Neuronal stem cell (in vitro differentiated cells): ENCODE data around the gene DDIT4L.

Source experiments
- DNase-seq: peaks from one replicate; pipeline ENCODE4 v3.0.0-alpha.2; 2013; ENCODE audit warnings: low spot score
- H2AFZ ChIP-seq: one replicate; pipeline ENCODE4 v1.6.1; 2013; ENCODE audit warnings: mild to moderate bottlenecking, low read length, inconsistent platforms
- H2AK5ac ChIP-seq: 2 replicates; pipeline ENCODE4 v1.6.1; 2013; ENCODE audit warnings: low read depth, mild to moderate bottlenecking, inconsistent platforms, low read length, moderate library complexity, mixed read lengths
- H2BK120ac ChIP-seq: 2 replicates; pipeline ENCODE4 v1.6.1; 2013; ENCODE audit warnings: low read depth, mild to moderate bottlenecking, inconsistent platforms, low read length, moderate library complexity, mixed read lengths
- H2BK12ac ChIP-seq: one replicate; pipeline ENCODE4 v1.6.1; 2013; ENCODE audit warnings: low read length, inconsistent platforms
- H2BK15ac ChIP-seq: 2 replicates; pipeline ENCODE4 v1.6.1; 2013; ENCODE audit warnings: mild to moderate bottlenecking, low read length, inconsistent platforms, mixed read lengths
- H2BK5ac ChIP-seq: one replicate; pipeline ENCODE4 v1.6.1; 2013; ENCODE audit warnings: inconsistent platforms, mild to moderate bottlenecking, low read length, moderate library complexity
- H3K14ac ChIP-seq: one replicate; pipeline ENCODE4 v1.6.1; 2013; ENCODE audit warnings: low read length, inconsistent platforms
- H3K18ac ChIP-seq: 2 replicates; pipeline ENCODE4 v1.6.1; 2013; ENCODE audit warnings: low read length, inconsistent platforms
- H3K23ac ChIP-seq: 2 replicates; pipeline ENCODE4 v1.6.1; 2013; ENCODE audit warnings: low read depth, mild to moderate bottlenecking, mixed read lengths, low read length, inconsistent platforms; ENCODE audit not compliant: poor library complexity
- H3K27ac ChIP-seq: replicated peaks from 3 replicates; pipeline ENCODE4 v1.5.1; 2013; ENCODE audit warnings: low read length, inconsistent platforms
- H3K27me3 ChIP-seq, 3 experiments: 2 replicates each; pipeline ENCODE4 v1.6.1; 2013; ENCODE audit warnings: low read length in 3 of 3, mild to moderate bottlenecking in 2 of 3, inconsistent platforms in 1 of 3, low read depth in 1 of 3, mixed read lengths in 1 of 3, moderate library complexity in 1 of 3; ENCODE audit not compliant: control insufficient read depth in 3 of 3, insufficient read depth in 3 of 3
- H3K36me3 ChIP-seq, 2 donors: replicated peaks in 1 of 2; 2 replicates each; pipeline ENCODE4 v1.6.1; 2013; ENCODE audit warnings: low read length in 2 of 2; ENCODE audit not compliant: control insufficient read depth in 2 of 2, insufficient read depth in 2 of 2
- H3K4ac ChIP-seq: 2 replicates; pipeline ENCODE4 v1.6.1; 2013; ENCODE audit warnings: inconsistent platforms, mild to moderate bottlenecking, low read length, moderate library complexity
- H3K4me1 ChIP-seq, 2 donors: 1 replicate in 1 of 2; 2 replicates in 1 of 2; pipeline ENCODE4 v1.6.1; 2013; ENCODE audit warnings: low read length in 2 of 2, low read depth in 1 of 2; ENCODE audit not compliant: control insufficient read depth in 2 of 2, insufficient read depth in 1 of 2
- H3K4me2 ChIP-seq: one replicate; pipeline ENCODE4 v1.6.1; 2013; ENCODE audit warnings: mild to moderate bottlenecking, low read length, inconsistent platforms; ENCODE audit not compliant: insufficient read depth, poor library complexity, severe bottlenecking
- H3K4me3 ChIP-seq, 2 donors: 2 replicates each; pipeline ENCODE4 v1.5.1; 2013; ENCODE audit warnings: low read length in 2 of 2, mild to moderate bottlenecking in 2 of 2, inconsistent platforms in 1 of 2, moderate library complexity in 1 of 2
- H3K79me1 ChIP-seq: one replicate; pipeline ENCODE4 v1.6.1; 2013; ENCODE audit warnings: low read depth, mild to moderate bottlenecking, inconsistent platforms, low read length, moderate library complexity
- H3K9ac ChIP-seq: one replicate; pipeline ENCODE4 v1.6.1; 2013; ENCODE audit warnings: mild to moderate bottlenecking, low read depth, low read length, inconsistent platforms; ENCODE audit not compliant: poor library complexity
- H3K9me3 ChIP-seq, 2 donors: replicated peaks in 1 of 2; 2 replicates each; pipeline versions ENCODE3 to v1.6.1; 2013; ENCODE audit warnings: low read length in 2 of 2, mild to moderate bottlenecking in 2 of 2, inconsistent platforms in 1 of 2, low read depth in 1 of 2, mixed read lengths in 1 of 2, moderate library complexity in 1 of 2; ENCODE audit not compliant: control insufficient read depth in 2 of 2, insufficient read depth in 1 of 2
- H4K8ac ChIP-seq: one replicate; pipeline ENCODE4 v1.6.1; 2013; ENCODE audit warnings: low read depth, mild to moderate bottlenecking, inconsistent platforms, low read length, moderate library complexity
- H4K91ac ChIP-seq: one replicate; pipeline ENCODE4 v1.6.1; 2013; ENCODE audit warnings: low read length, low read depth, mild to moderate bottlenecking, inconsistent platforms; ENCODE audit not compliant: poor library complexity
- WGBS, 2 donors: extraction: QIAGEN DNeasy Blood & Tissue Kit; methylation state at CpG; one replicate each; pipeline ENCODE4 v1.1.7; 2013; ENCODE audit warnings: missing lambda C conversion rate in 2 of 2, mixed read lengths in 1 of 2; ENCODE audit not compliant: insufficient read length in 2 of 2, insufficient replicate concordance in 1 of 2; ENCODE audit errors: extremely low coverage in 2 of 2; 5-methylcytosine and 5-hydroxymethylcytosine counted together

DDIT4L gene

GRCh38 chr4:100184787-100185186 lies 5.5 kb downstream of the DDIT4L start:
- Histone ChIP-seq H3K4me3 (no peak overlapping the region), H3K4ac (no peak overlapping the region), H3K4me1 (peaks cover 0 to 4% of the 10 kb centered on the region in 2 donors), H3K18ac (no peak overlapping the region), H3K9me3 (no peaks in the 10 kb centered on the region), H3K27ac (no peak overlapping the region), H2BK15ac (no peak overlapping the region), H4K91ac (no peak overlapping the region), H2AK5ac (no peak overlapping the region), H3K14ac (no peak overlapping the region), H3K23ac (no peak overlapping the region), H2AFZ (no peak overlapping the region), H3K79me1 (no peaks in the 10 kb centered on the region), H2BK120ac (no peak overlapping the region), H3K4me2 (no peak overlapping the region), H3K9ac (no peak overlapping the region), H4K8ac (no peak overlapping the region), H3K27me3 (peaks cover 0 to 38% (median 0%) of the 10 kb centered on the region in 3 experiments), H2BK5ac (no peak overlapping the region), H2BK12ac (no peak overlapping the region), H3K36me3 (peaks cover 0 to 2% of the 10 kb centered on the region in 2 donors)
- DNase-seq = no peak
- no CpG with 5 or more reads among the region's 2 CpGs for WGBS, 2 donors

- Histone ChIP-seq H2BK5ac (no peak overlapping the region), H3K14ac (no peak overlapping the region), H3K79me1 (no peaks in the 10 kb centered on the region), H3K4me2 (no peak overlapping the region), H2BK12ac (no peak overlapping the region), H4K8ac (no peak overlapping the region), H2AK5ac (no peak overlapping the region), H3K27ac (no peak overlapping the region), H3K36me3 (no peaks in the 10 kb centered on the region), H4K91ac (no peak overlapping the region), H2BK15ac (no peak overlapping the region), H3K9me3 (no peaks in the 10 kb centered on the region), H3K4me3 (no peak overlapping the region), H3K9ac (no peak overlapping the region), H3K27me3 (peaks cover 0 to 3% (median 0%) of the 10 kb centered on the region in 3 experiments), H2BK120ac (no peak overlapping the region), H3K4me1 (no peaks in the 10 kb centered on the region), H2AFZ (no peak overlapping the region), H3K4ac (no peak overlapping the region), H3K23ac (no peak overlapping the region), H3K18ac (no peak overlapping the region)
- WGBS, 2 donors = no CpG with 5 or more reads among the region's 1 CpG
- no peak for DNase-seq
These were observed 12.4 kb downstream of the DDIT4L start for GRCh38 chr4:100177855-100178254.

GRCh38 chr4:100177126-100177525 lies 13.1 kb downstream of the DDIT4L start:
- Histone ChIP-seq H2BK5ac (no peak overlapping the region), H3K79me1 (no peaks in the 10 kb centered on the region), H3K27me3 (peaks cover 0 to 3% (median 0%) of the 10 kb centered on the region in 3 experiments), H3K23ac (no peak overlapping the region), H3K9me3 (no peaks in the 10 kb centered on the region), H3K4ac (no peak overlapping the region), H3K4me1 (no peaks in the 10 kb centered on the region), H3K27ac (no peak overlapping the region), H3K18ac (no peak overlapping the region), H3K4me3 (no peak overlapping the region), H2AK5ac (no peak overlapping the region), H4K8ac (no peak overlapping the region), H2BK15ac (no peak overlapping the region), H3K36me3 (no peaks in the 10 kb centered on the region), H3K4me2 (no peak overlapping the region), H3K14ac (no peak overlapping the region), H2BK12ac (no peak overlapping the region), H2AFZ (no peak overlapping the region), H2BK120ac (no peak overlapping the region), H4K91ac (no peak overlapping the region), H3K9ac (no peak overlapping the region)
- no peak for DNase-seq

DNA sequence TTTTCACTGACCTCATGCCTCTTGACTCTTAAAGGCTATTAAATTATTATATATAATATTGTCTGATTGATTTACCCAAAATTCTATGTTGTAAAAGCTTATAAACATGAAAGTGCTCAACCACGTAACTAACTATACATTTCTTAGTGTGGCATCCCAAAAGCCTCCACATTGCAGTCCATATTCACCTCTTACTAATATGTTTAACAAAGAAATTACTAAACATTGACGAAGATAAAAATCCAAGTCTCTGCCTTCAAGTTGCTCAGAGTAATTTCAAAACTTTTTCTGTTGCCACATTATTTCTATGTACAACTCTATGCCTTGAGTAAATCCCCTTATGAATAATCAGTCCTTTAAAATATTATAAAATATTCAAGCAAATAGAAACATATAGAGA lies 14.4 kb downstream of the DDIT4L start:
- DNase-seq = no peak
- no peak overlapping the region for H4K8ac ChIP-seq
- no peak overlapping the region for H2AK5ac ChIP-seq
- no peak overlapping the region for H4K91ac ChIP-seq
- H3K79me1 ChIP-seq = no peaks in the 10 kb centered on the region
- H3K23ac ChIP-seq = no peak overlapping the region
- H2BK12ac ChIP-seq = no peak overlapping the region
- no peaks in the 10 kb centered on the region for H3K4me1 ChIP-seq
- H3K9ac ChIP-seq = no peak overlapping the region
- H3K27me3 ChIP-seq = no peaks in the 10 kb centered on the region
- H2BK120ac ChIP-seq = no peak overlapping the region
- H3K14ac ChIP-seq = no peak overlapping the region
- no CpG with 5 or more reads among the region's 2 CpGs for WGBS, 2 donors
- H3K27ac ChIP-seq = no peak overlapping the region
- no peak overlapping the region for H3K4ac ChIP-seq
- no peak overlapping the region for H3K18ac ChIP-seq
- H3K9me3 ChIP-seq = no peaks in the 10 kb centered on the region
- H3K4me3 ChIP-seq = no peak overlapping the region
- H3K4me2 ChIP-seq = no peak overlapping the region
- H2BK15ac ChIP-seq = no peak overlapping the region
- H2AFZ ChIP-seq = no peak overlapping the region
- no peak overlapping the region for H2BK5ac ChIP-seq
- no peaks in the 10 kb centered on the region for H3K36me3 ChIP-seq
